GM12892 (cell line): ENCODE data around the gene RBMS1.
"Not testable (repeated sequence)": the region's sequence is repeated elsewhere in the genome, so short reads cannot be mapped to it uniquely, and the experiment has no call there.

Experiments used
- DNase-seq: peaks from one replicate; pipeline ENCODE4 v3.0.0; 2011; ENCODE audit not compliant: insufficient read length
- FAIRE-seq: peaks from 2 replicates; lab custom pipeline; 2011; peaks lifted over from hg19 to GRCh38; lab: Jason Lieb, UNC
- POLR2A ChIP-seq: IDR thresholded peaks from 2 replicates; pipeline ENCODE4 v1.6.1; 2011; ENCODE audit warnings: low read depth, low read length, control low read depth
- POLR2AphosphoS5 ChIP-seq: IDR thresholded peaks from 2 replicates; pipeline ENCODE4 v1.6.1; 2011; ENCODE audit warnings: low read depth, low read length, control low read depth
- TAF1 ChIP-seq: IDR thresholded peaks from 2 replicates; pipeline ENCODE4 v1.6.1; 2011; ENCODE audit warnings: low read depth, mild to moderate bottlenecking, control low read depth, low read length, borderline replicate concordance

The RBMS1 gene

DNA sequence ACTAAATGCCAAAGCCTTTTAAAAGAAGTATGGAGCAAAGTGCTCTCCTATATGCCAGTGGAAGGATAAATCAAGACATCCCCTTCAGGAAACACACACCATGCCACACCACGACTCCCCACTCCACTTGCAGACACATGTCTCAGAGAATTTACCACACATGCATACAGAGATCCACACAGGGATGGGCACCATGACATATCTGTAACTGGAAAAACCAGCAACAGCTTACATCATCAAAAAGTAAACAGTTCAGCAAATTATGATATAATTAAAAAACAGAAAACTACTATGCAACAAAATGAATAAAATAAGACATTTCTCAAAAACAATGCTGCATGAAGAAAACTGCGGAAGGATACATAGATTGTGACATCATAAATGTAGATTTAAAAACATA, 29.6 kb downstream of the RBMS1 start:
- no peak for FAIRE-seq
- TF ChIP-seq POLR2AphosphoS5, result no peak
- TF ChIP-seq POLR2A, result no peak
- TF ChIP-seq TAF1, result no peak
- DNase-seq, result no peak

DNA sequence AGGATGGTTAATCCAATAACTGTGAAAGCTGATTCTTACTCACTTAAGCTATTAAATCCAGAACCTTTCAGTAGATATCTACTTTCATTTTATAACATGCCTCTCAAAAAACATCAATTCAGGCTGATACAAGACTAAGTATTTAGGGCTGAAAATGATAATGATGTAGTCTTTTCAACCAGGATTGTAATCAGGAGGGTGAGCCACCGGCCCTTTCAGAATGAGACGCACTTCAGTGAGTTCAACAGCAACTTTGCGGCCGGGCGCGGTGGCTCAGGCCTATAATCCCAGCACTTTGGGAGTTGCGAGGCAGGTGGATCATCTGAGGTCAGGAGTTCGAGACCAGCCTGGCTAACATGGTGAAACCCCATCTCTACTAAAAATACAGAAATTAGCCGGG, 30.4 kb downstream of the RBMS1 start:
- TF ChIP-seq TAF1, result no peak
- TF ChIP-seq POLR2AphosphoS5, result no peak
- no peak for TF ChIP-seq POLR2A
- DNase-seq (no peak), FAIRE-seq (no peak)

DNA sequence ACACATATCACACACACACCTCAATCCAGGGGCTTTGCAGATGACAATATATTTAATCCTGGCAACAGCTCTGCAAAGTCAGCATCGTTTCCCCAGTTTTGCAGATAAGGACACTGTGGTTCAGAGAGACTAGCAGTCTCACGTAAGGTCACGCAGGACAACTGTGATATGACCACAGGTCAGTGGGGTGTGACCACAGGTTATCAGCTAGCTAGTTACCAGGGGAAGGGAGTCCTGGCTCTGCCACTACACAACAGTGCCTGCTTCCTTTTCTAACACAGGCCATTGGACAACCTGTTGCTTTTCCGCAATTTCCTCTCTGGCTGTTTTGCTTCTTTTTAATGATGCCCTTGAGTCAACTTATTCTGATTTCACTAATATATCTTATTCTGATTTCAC, 33.3 kb downstream of the RBMS1 start:
- DNase-seq (no peak), FAIRE-seq (no peak)

DNA sequence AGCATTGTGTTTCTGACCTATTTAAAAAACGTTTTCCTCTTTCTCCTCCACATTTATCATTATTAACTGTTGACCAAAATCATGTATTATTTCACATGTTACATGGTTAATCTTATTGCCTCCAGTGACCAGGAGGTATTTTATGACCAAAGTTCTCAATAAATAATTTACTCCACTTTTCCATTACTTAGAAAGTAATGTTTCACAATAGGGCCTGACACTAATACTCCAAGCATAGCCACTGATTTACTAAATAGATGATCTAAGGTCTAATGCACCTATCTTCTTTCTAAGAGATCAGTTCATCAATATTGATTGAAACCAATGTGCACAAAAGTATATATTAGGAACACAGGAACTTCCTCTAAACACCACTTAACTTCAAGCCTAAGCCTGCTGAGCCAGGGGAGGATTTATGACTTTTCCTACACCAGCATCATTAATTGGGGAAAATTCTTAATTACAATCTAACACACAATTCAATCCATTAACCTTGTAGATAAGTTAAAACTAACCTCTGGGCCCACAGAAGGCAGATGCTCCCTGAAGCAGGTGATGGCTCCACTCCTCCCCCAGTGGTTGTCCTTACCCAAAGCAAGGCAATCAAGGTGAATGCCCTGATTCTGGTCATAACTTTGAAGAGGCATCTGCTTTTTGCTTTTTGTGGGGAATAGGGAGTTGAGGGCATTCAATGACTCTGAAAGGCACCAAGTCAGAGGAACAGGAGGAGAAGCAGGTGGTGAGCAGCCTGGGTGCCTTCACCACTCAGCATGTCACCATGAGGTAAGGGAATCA, 33.9 kb downstream of the RBMS1 start:
- TF ChIP-seq TAF1, result no peak
- no peak for TF ChIP-seq POLR2AphosphoS5
- TF ChIP-seq POLR2A, result no peak
- no peak for FAIRE-seq
- no peak for DNase-seq

More for the DNA sequence above, 33.3 kb downstream of the RBMS1 start:
- TF ChIP-seq POLR2AphosphoS5 (no peak), POLR2A (no peak), TAF1 (no peak)

DNA sequence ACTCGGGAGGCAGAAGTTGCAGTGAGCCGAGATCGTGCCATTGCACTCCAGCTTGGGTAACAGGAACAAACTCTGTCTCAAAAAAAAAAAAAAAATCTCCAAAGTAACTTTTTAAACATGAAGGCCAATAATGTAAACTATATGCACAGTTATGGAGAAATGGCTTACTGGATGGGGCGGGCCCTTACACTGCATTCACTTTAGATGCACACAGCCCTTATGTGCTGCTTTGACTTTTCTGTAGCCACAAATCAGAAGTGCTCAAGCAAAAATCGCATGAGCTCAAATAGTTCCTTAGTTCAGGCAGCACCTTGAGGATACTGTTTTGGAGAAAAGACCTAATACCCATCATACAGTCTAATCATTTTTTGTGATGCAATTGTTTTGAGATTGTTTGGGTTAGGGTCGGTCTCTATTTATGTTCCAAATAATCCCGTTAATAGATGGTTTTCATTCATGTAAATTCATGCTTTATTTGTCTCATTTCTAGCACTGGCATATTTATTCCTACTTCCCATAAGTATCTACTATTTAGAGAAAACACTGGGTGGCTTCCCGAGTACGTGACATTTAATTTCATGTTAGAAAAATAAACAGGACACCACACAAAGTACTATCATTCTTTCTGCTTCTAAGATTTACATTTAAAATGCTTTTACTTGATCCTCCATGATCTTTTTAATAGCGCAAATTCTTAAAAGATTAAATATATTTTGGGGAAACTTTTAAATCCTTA, 34.7 kb downstream of the RBMS1 start:
- TF ChIP-seq POLR2A (no peak), POLR2AphosphoS5 (no peak), TAF1 (no peak)
- DNase-seq (no peak), FAIRE-seq (no peak)

DNA sequence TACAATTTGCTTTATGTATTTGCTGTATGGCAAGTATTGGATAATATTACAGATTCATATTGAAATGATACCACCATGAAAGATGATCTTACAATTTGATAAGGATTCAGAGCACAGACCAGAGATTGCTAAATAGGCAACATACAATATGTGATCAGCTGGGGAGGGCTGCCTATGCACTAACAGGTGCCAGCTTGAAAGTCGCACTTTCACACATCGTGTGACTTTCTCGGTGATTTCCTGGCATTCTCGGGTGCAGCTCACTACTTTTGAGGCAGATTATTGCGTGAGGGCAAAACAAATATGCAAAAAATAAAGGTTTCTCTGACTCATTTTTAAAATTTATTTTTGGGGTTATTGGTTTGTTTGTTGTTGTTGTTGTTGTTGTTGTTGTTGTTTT, 36.0 kb downstream of the RBMS1 start:
- FAIRE-seq, result no peak
- no peak for TF ChIP-seq POLR2AphosphoS5
- no peak for TF ChIP-seq POLR2A
- no peak for TF ChIP-seq TAF1
- DNase-seq, result no peak

DNA sequence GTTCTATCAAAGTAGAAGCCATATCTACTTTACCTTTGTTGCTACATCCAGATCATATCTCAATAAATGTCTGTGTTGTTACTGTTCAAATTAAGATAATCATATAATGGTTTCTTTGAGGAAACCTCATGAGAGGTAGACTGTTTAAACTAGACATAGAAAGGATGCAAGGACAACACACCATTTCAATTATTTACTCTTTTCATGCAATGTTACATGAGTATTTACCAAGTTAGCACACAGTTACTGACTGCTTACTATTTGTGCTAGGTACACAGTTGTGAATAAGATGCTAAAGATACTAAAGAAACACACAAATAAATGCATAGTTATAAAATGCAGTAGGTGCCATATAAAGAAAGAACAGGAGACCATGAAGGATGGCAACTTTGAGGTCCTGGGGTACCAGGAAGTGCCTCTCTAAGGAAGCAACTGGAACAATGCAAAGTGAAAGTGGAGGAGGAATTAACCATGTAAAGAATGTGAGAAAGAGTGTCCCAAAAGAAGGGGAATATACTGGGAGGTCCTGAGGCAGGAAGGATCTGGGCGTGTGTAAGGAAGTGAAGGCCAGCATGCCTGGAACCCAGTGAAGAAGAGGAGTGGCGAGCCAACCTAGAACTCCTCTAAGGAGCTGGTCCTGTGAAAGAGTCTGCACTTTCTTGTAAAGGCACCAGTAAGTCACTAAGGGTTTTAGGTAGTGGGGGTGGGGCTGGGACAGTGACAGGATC, 39.4 kb downstream of the RBMS1 start:
- FAIRE-seq (no peak), DNase-seq (no peak)
- TF ChIP-seq POLR2AphosphoS5 (no peak), POLR2A (no peak), TAF1 (no peak)

DNA sequence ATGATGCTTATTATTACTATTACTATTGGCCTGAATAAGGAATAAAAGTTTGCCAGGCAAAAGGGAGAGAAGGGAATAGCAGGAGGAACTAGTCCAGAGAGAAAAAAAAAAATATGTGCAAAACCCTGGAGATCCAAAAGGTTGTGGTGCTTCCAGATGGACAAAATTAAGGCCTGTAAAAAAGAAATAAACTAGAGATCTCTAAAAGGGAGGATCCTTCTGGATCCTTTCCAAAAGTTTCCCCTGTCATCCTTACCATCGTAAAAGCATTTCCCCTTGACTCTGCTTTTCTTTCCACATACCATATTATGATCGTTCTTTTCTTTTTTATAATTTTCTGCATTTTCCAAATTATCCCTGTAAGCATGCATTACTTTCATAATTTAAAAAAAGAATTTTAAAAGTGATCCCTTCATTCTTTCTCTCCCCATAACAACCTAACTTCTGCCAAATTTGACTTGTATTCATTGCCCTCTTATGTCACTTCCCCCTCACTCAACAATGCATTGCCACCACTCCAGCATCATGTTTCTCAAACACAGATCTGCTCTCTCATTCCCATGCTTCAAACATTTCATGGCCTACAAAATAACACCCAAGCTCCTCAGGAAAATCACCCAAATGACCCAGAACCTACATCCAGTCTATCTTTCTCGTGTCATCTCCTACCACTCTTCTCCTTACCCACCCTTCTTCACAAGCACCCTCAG, 40.3 kb downstream of the RBMS1 start:
- FAIRE-seq (no peak), DNase-seq (no peak)

DNA sequence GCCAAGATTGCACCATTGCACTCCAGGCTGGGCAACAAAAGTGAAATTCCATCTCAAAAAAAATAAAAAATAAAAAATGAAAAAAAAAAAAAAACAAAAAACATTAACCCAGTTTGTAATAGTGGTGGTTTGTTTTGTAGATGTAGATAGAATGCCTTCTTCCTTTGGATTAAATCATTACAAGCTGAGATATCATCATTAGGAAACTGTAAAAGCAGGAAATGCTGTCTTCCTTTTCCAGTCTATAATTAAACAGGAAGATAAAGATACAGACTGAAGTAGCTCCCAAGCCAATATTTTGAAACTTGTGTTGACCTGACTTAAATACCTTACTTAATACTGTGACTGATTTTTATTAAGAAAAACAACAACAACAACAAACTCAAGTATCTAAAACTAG, 43.1 kb downstream of the RBMS1 start:
- FAIRE-seq (no peak), DNase-seq (no peak)
- TF ChIP-seq TAF1, result no peak
- no peak for TF ChIP-seq POLR2AphosphoS5
- TF ChIP-seq POLR2A, result no peak

More for the DNA sequence above, 40.3 kb downstream of the RBMS1 start:
- TF ChIP-seq POLR2AphosphoS5 (no peak), TAF1 (no peak), POLR2A (no peak)

DNA sequence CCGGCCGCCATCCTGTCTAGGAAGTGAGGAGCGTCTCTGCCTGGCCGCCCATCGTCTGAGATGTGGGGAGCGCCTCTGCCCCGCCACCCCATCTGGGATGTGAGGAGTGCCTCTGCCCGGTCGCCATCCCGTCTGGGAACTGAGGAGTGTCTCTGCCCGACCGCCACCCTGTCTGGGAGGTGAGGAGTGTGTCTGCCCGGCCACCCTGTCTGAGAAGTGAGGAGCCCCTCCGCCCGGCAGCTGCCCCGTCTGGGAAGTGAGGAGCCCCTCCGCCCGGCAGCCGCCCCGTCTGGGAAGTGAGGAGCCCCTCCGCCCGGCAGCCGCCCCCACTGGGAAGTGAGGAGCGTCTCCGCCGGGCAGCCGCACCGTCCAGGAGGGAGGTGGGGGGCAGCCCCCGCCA, 44.8 kb downstream of the RBMS1 start:
- not testable (repeated sequence) for FAIRE-seq, DNase-seq

DNA sequence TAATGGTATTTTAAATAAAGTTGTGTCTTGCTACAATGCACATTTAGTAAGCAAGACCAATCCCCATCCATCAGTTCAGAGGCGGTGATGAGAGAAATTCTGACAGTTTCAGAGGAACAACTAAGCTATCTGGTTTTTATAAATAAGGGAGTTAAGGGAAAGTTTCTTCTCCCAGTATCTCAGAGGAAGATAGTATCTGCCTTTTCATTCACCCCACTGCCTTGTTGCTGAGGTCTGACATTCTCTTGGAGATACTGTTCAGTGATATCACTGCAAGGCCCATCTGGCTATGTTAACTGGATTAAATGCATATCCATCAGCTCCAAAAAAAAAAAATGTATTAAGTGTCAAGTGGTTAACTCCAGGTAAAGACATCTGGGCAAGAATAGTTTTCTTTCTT, 47.9 kb downstream of the RBMS1 start:
- TF ChIP-seq POLR2AphosphoS5 (no peak), POLR2A (no peak), TAF1 (no peak)
- DNase-seq, result no peak
- no peak for FAIRE-seq

DNA sequence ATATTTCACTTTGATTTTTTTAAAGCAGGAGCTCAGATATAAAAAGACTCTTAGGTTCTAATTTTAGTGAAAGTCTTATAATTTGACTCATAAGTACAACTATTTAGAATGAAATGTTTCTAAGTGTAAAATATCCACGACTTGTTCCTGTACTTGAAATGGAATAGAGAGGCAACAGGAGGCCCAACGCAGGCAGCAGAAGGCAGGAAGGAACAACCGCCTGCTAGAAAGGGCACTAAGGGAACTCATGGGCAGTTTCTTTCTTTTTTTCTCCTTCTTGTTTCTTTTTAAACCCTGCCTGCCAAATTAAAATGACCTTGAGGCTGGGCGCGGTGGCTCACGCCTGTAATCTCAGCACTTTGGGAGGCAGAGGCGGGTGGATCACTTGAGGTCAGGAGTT, 51.0 kb downstream of the RBMS1 start:
- no peak for DNase-seq
- FAIRE-seq, result no peak
- no peak for TF ChIP-seq POLR2AphosphoS5
- TF ChIP-seq POLR2A, result no peak
- TF ChIP-seq TAF1, result no peak
